HG03175 (cell line): Measurements from ENCODE around the gene TMOD2.
"Not testable (repeated sequence)": the region's sequence is repeated elsewhere in the genome, so short reads cannot be mapped to it uniquely, and the experiment has no call there.

Source experiments
- ATAC-seq: cut with Tn5 transposase; IDR thresholded peaks from one replicate; pipeline ENCODE4 v1.9.1; 2021; ENCODE audit warnings: mild to moderate bottlenecking, moderate library complexity; ENCODE audit not compliant: unreplicated experiment

TMOD2 gene

GRCh38 chr15:51770902-51771301 lies 19.5 kb downstream of the TMOD2 start:
- no peak for ATAC-seq

GRCh38 chr15:51771773-51772172 lies 20.4 kb downstream of the TMOD2 start:
- no peak for ATAC-seq

DNA sequence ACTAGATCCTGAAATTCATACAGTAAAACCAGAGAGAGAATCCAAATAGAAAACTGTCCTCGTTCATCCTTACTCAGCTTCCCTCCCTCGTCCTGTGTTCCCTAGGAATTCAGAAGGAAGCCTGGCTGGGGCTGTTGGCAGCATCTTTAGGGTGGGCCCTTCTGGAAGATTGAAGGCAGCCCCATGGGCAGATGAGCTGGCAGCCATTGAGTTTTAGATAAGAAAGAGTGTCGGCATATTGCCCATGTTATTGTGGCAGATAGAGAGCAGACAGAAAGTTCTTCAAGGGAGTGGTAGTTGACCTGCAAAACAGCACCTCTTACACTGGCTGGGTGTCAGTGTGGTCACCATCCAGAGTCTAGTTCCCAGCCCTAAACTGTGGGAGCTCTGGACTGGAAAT lies 23.5 kb downstream of the TMOD2 start:
- no peak for ATAC-seq

- ATAC-seq = peak; percentile 55
These were observed 24.8 kb downstream of the TMOD2 start for GRCh38 chr15:51775967-51776816.

- no peak for ATAC-seq
These were observed 25.7 kb downstream of the TMOD2 start for GRCh38 chr15:51776952-51777569.

DNA sequence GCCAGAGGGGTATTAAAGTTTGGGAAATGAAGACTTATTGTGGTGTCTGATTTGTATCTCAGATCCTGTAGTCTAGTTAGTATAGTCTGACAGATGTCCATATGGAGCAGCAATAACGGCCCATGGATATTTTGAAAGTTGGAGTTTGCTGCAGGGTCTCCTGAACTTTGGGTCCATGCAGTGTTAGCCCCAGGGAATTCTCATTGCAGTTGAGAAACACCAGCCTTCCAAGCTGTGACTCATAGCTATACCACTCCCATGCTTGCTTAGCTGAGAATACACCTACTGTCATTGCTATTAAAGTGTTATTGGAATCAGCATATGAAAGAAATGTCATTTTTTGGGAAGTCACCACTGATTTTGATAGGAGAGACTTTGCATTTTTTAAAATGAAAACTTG lies 29.2 kb downstream of the TMOD2 start:
- no peak for ATAC-seq

DNA sequence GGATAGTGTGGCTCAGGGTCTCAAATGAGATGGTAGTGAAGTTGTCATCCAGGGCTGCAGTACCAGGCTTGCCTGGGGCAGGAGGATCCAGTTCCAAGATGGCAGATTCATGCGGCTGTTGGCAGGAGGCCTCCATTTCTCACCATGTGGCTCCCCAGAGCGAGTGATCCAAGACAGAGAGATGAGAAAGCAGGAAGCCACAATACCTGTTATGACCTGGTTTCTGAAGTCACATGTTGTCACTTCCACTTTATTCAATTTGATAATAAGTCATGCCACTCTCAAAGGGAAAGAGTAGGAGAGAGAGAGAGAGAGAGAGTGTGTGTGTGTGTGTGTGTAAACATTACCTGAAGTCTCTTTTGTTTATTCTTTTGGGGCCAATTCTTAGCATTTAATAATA lies 30.1 kb downstream of the TMOD2 start:
- ATAC-seq = no peak

- ATAC-seq = no peak
These were observed 31.0 kb downstream of the TMOD2 start for GRCh38 chr15:51782357-51782896.

DNA sequence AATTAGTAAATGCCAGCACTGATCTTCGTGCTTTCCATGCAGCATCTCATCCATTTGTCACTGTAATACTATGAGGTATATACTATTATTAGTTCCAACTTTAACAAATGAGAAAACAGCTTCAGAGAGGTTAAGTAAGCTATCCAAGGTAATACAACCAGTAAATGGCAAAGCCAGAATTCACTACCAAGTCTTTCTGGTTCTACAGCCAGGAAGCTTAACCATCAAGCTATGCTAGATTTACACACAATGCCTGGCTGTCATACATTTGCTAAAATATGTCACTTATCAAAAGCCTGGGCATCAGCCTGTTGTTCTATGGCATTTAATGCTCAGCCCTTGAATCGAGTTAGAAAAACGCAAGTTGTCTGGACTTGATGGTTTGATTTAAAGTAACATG lies 32.6 kb downstream of the TMOD2 start:
- ATAC-seq = no peak

GRCh38 chr15:51787130-51787529 lies 35.7 kb downstream of the TMOD2 start:
- ATAC-seq = not testable (repeated sequence)

GRCh38 chr15:51792474-51792873 lies 41.1 kb downstream of the TMOD2 start:
- not testable (repeated sequence) for ATAC-seq

DNA sequence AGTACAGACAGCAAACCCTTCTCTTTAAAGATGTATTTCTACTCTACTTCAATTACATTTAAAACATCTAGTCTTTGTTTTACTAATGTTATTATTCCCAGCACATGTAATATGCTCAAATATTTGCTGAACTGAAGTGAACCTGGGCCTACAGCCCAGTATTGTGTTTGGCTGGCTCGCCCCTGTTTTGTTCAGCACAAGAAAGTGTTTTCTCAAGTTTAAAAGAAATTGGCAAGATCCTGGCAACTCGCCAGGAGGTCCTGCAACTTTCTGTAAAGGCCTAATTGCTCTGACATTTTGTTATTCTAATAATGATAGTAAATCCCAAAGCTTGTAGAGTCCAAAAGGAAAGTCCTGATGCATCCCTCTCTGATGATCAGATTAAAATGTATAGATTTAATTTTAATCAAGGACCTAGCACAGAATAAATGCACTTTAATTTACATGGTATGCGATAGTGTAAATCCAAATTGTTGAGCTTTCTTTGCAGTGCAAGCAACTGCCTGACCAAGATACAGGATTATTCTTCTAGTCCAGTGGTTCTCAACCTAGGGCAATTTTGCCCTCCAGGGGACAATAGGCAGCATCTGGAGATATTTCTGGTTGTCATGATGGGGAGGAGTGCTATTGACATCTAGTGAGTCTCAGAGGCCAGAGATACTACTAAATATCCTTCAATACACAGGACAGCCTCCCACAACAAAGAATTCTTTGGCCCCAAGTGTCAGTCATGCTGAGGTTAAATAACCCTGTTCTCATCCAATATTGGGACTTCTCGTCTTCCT lies 42.3 kb downstream of the TMOD2 start:
- no peak for ATAC-seq

DNA sequence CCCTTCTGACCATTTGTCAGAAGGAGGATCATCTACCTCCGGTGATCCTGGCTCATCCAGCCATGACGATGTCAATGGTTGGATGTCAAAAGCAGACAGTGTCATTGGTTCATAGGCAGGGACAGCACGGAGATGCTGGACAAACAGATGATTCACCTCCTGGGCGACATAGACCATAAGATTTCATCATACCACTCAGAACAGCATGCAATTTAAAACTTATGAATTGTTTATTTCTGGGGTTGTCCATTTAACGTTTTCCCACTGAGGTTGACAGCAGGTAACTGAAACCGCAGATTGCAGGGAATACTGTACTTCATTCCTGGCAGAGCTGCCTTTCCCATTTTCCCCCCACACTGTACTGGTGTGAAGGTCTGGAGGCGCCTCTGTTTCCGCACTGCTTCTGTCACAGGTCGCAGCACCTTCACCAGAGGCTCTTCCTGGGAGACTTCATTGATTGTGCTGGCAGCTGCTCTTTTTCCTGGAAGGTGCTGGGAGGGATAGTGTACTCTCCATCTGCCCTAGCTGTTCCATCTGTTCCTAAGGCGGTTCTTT lies 45.5 kb downstream of the TMOD2 start:
- ATAC-seq = no peak

DNA sequence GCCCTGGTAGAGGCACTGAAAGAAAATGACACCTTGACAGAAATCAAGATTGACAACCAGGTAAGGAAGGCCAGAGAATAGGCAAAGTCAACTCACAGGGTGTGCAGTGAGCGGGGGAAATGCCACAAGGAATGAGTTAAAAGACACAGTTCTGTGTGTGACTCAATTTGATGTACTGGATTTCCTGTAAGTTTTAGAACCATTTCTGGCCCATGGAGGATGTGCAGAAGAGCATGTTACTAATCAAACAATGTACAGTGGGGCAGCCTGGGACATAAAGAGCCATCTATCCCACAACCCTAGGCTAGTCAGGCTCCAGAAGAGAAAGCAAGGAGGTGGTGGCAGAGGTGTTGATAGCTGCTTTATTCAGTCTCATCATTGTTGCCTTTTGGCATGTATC lies 46.9 kb downstream of the TMOD2 start:
- ATAC-seq = no peak

GRCh38 chr15:51799282-51800252 lies 48.2 kb downstream of the TMOD2 start:
- ATAC-seq = no peak

DNA sequence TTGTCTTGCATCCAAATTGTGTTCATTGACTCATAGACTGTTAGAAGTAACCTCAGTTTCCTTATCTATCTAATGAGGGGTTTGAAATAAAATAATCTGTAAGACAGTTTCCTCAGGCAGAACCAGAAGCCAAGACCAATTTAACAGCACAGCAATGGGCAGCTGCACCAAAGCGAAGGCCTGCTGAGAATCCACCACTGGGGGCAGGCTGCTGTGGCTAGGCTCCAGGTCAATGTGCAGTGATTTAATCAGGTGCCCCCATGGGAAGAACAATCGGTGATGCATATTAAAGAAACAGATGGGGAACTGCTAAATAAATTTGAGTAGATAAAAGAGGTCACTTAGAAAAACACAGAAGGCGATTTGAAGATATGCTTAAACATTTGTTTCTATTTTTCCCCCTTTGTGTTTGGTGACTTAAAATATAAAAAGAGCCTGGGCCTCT lies 50.0 kb downstream of the TMOD2 start:
- no peak for ATAC-seq

- ATAC-seq = no peak
These were observed 51.2 kb downstream of the TMOD2 start for GRCh38 chr15:51802593-51802992.

- ATAC-seq = no peak
These were observed 52.6 kb downstream of the TMOD2 start for GRCh38 chr15:51803965-51804364.

GRCh38 chr15:51806123-51806522 lies 54.7 kb downstream of the TMOD2 start:
- no peak for ATAC-seq

DNA sequence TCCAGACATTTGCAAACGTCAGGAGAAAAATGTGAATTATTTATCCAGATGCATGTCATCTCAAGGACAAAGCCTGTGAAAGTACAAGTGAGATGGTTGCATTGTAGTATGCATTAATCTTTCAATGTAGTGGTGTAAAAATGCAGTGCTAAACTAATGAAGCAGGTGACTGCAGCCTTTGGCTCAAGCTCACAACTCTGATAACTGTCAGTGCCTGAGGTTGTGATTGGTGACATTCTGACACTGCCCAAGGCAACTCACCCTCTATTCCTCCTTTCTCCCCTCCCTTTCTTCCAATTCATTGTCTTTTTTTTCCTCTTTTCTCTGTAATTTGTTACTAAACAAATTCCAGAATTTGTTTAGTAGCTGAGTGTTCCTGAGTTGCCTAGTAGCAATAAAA lies 58.1 kb downstream of the TMOD2 start:
- ATAC-seq = no peak
